Measurements from ENCODE around the gene DUOX1.

DNA sequence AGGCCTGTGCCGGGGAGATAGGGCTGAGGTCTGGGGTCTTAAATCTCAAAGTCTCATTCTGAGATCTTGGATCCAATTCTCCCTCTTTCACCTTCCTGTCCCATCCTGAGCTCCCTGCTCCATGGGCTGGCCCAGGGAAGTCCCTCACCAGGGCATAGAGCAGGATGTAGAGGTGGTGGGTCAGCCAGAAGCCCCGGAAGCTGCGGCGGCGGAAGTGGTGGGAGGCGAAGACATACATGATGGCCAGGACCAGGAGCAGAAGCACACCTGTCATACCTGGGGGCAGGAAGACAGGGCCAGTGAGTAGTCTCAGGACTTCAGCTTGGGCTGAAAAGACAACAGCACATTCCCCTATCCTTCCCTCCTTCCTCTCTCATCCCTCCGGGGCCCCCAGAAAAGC is 32.3 kb upstream of the DUOX1 start:
- TF ChIP-seq, protein P1, sequence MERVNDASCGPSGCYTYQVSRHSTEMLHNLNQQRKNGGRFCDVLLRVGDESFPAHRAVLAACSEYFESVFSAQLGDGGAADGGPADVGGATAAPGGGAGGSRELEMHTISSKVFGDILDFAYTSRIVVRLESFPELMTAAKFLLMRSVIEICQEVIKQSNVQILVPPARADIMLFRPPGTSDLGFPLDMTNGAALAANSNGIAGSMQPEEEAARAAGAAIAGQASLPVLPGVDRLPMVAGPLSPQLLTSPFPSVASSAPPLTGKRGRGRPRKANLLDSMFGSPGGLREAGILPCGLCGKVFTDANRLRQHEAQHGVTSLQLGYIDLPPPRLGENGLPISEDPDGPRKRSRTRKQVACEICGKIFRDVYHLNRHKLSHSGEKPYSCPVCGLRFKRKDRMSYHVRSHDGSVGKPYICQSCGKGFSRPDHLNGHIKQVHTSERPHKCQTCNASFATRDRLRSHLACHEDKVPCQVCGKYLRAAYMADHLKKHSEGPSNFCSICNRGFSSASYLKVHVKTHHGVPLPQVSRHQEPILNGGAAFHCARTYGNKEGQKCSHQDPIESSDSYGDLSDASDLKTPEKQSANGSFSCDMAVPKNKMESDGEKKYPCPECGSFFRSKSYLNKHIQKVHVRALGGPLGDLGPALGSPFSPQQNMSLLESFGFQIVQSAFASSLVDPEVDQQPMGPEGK (CRISPR knock-in tag; IDR thresholded peaks at IDR 0.05; ENCODE audit: borderline replicate concordance) = no peak
- TF ChIP-seq ESRRG (CRISPR knock-in tag; IDR thresholded peaks at IDR 0.05) = no peak
- TF ChIP-seq ZFP3 (CRISPR knock-in tag; IDR thresholded peaks at IDR 0.05) = no peak
- no peak for TF ChIP-seq ZFP30 (CRISPR knock-in tag; IDR thresholded peaks at IDR 0.05)
- TF ChIP-seq, protein P2, sequence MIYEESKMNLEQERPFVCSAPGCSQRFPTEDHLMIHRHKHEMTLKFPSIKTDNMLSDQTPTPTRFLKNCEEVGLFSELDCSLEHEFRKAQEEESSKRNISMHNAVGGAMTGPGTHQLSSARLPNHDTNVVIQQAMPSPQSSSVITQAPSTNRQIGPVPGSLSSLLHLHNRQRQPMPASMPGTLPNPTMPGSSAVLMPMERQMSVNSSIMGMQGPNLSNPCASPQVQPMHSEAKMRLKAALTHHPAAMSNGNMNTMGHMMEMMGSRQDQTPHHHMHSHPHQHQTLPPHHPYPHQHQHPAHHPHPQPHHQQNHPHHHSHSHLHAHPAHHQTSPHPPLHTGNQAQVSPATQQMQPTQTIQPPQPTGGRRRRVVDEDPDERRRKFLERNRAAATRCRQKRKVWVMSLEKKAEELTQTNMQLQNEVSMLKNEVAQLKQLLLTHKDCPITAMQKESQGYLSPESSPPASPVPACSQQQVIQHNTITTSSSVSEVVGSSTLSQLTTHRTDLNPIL (CRISPR knock-in tag; IDR thresholded peaks at IDR 0.05; ENCODE audit: low read depth) = no peak
- TF ChIP-seq ZNF8 (CRISPR knock-in tag; IDR thresholded peaks at IDR 0.05) = no peak
- TF ChIP-seq TOX (CRISPR knock-in tag; IDR thresholded peaks at IDR 0.05; ENCODE audit: borderline replicate concordance) = no peak
- TF ChIP-seq BACH2 (CRISPR knock-in tag; IDR thresholded peaks at IDR 0.05; ENCODE audit: borderline replicate concordance) = no peak
- TF ChIP-seq ZNF565 (CRISPR knock-in tag; conservative IDR thresholded peaks at IDR 0.05; ENCODE audit: low read depth) = no peak
- TF ChIP-seq SNAI2 (CRISPR knock-in tag; IDR thresholded peaks at IDR 0.05) = no peak
- TF ChIP-seq TCF4 (CRISPR knock-in tag; IDR thresholded peaks at IDR 0.05; ENCODE audit: borderline replicate concordance) = no peak
- TF ChIP-seq GLIS3 (CRISPR knock-in tag; IDR thresholded peaks at IDR 0.05) = no peak
- TF ChIP-seq, protein P3, sequence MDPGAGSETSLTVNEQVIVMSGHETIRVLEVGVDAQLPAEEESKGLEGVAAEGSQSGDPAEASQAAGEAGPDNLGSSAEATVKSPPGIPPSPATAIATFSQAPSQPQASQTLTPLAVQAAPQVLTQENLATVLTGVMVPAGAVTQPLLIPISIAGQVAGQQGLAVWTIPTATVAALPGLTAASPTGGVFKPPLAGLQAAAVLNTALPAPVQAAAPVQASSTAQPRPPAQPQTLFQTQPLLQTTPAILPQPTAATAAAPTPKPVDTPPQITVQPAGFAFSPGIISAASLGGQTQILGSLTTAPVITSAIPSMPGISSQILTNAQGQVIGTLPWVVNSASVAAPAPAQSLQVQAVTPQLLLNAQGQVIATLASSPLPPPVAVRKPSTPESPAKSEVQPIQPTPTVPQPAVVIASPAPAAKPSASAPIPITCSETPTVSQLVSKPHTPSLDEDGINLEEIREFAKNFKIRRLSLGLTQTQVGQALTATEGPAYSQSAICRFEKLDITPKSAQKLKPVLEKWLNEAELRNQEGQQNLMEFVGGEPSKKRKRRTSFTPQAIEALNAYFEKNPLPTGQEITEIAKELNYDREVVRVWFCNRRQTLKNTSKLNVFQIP (CRISPR knock-in tag; IDR thresholded peaks at IDR 0.05; ENCODE audit: borderline replicate concordance, low read depth) = no peak

All from SK-N-SH treated with all-trans-retinoic acid at 6 μM for 48 hours (cell line).